HG03280 (cell line): Measurements from ENCODE around the gene MKNK1.
"Not testable (repeated sequence)": the region's sequence is repeated elsewhere in the genome, so short reads cannot be mapped to it uniquely, and the experiment has no call there.

ENCODE experiments used
- ATAC-seq: cut with Tn5 transposase; IDR thresholded peaks from one replicate; pipeline ENCODE4 v1.9.1; 2021; ENCODE audit warnings: mild to moderate bottlenecking, moderate library complexity; ENCODE audit not compliant: unreplicated experiment

Gene MKNK1

GRCh38 chr1:46603858-46604549 lies at the start of gene MKNK1:
Gene MKNK1 (minus strand): TSS chr1:46604268. CDS start chr1:46583327, 20,941 bp downstream.
- ATAC-seq: peak; percentile 98

GRCh38 chr1:46653405-46653958 lies 49.4 kb upstream of the MKNK1 start:
- no peak for ATAC-seq

GRCh38 chr1:46652321-46653100 lies 48.4 kb upstream of the MKNK1 start:
- ATAC-seq: no peak

- not testable (repeated sequence) for ATAC-seq
Measured at GRCh38 chr1:46651152-46651551, 47.1 kb upstream of the MKNK1 start.

GRCh38 chr1:46650491-46650890 lies 46.4 kb upstream of the MKNK1 start:
- no peak for ATAC-seq

GRCh38 chr1:46649764-46650163 lies 45.7 kb upstream of the MKNK1 start:
- ATAC-seq: no peak

DNA sequence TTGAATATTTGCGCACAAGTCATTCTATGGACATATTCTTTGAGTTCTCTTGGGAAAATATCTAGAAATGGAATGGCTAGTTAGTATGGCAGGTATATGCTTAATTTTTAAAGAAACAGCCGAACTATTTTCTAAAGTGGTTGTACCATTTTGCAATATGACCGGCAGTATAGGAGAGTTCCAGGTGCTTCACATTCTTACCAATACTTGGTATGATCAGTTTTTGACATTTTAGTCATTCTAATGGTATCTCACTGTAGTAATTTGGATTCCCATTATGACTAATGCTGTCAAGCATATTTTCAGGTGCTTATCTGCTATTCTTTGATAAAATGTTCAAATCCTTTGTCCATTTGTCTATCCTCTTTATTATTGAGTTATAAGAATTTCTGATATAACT lies 43.5 kb upstream of the MKNK1 start:
- ATAC-seq: no peak

- ATAC-seq: no peak
Measured at GRCh38 chr1:46646844-46647243, 42.8 kb upstream of the MKNK1 start.

- no peak for ATAC-seq
Measured at GRCh38 chr1:46646331-46646730, 42.3 kb upstream of the MKNK1 start.

DNA sequence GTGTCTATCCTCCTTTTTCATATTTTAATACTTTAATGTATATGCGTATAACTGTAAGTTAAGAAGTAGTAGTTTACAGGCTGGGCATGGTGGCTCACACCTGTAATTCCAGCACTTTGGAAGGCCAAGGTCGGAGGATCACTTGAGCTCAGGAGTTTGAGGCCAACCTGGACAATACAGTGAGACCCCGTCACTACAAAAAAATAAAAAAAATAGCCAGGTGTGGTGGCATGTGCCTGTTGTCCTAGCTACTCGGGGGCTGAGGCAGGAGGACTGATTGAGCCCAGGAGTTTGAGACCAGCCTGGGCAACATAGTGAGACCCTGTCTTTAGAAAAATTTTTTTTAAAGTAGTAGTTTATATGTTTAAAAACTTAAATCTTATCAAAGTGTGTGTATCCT lies 41.7 kb upstream of the MKNK1 start:
- no peak for ATAC-seq

- no peak for ATAC-seq
Measured at GRCh38 chr1:46643368-46643775, 39.3 kb upstream of the MKNK1 start.

DNA sequence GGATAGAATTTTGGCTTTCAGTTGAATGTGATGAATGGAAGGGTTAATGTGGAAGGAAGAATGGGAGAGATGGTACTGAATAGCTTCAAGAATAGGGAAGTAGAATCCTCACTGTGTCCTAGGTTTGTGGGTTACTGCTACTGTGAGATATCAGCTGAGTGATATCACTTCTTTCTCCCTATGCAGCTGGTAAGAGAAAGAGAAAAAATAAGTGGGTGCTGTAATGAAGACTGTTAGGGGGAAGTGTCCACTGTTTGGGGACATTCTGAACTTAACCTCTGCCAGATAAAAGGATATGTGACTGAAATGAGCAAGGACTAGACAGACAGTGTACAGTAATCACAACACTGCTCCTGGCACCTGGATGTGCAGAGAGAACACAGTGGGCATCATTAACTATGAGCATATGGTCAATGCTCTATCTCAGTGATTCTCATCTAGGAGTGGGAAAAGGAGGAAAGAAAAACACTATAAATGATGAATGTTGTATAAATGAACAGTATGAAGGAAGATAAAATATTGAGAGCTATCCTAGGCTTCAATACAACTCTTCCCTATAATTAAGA lies 38.1 kb upstream of the MKNK1 start:
- no peak for ATAC-seq

GRCh38 chr1:46639547-46639946 lies 35.5 kb upstream of the MKNK1 start:
- ATAC-seq: no peak

DNA sequence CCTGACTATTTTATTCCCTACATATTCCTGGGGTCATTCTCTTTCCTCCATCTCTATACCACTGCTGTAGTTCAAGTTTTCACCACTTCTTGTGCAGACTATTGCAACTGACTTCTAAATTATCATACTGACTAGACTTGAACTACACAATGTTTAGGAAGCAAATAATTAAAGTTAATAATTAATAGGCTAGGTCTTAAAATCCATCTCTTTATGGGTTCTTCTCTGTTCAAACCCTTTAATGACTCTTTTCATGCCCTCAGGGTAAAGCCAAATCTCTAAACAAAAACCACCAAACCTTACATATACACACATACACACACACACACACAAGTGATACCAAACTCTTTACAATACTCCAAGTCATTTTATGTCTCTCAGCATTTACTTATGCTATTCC lies 34.9 kb upstream of the MKNK1 start:
- ATAC-seq: no peak

DNA sequence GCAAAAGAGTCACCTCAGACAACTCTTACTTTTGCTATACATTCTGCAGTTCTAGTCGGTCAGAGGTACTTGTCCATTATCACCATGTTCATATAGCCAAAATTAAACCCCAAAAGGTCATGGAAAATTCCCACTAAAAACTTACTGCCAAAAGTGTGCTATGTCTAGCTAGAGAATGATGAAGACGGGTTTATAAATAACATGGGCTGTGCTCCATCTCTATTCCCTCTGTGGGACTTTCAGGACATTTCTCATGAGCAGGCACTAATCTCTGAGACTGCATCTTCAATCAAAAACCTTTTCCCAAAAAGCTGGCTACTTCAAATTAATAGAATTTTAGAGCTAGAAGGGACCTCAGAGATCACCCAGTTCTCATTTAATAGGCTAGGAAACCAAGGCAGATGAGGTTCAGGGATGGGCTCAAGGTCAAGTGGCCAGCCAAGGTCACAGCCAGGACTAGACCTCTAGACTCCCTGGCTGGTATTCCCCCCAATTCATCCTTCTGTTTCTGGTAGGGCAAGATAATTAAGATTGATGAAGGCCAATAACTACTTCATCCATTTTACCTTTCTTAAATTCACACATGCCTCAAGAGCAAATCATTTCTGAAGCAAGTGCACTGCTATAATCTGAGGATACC lies 33.5 kb upstream of the MKNK1 start:
- no peak for ATAC-seq

DNA sequence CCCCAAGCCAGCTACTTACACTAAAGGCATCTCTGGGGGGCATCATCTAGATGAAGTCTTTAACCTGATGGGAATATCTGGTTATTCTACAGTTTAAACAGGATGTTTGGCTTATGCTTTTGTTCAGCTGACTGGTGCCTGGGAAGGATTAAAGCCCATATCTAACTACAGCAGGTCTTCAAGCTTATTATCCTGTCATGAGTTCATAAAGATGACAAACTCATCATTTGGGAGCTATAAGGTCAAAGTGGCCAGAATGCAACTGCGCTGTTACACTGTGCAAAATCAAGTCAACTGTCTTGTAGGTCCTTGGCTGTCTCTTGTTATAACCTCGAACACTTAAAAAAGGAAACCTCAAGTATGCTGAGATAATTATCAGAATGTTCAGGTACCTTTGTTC lies 31.1 kb upstream of the MKNK1 start:
- no peak for ATAC-seq

GRCh38 chr1:46630719-46631118 lies 26.7 kb upstream of the MKNK1 start:
- no peak for ATAC-seq

DNA sequence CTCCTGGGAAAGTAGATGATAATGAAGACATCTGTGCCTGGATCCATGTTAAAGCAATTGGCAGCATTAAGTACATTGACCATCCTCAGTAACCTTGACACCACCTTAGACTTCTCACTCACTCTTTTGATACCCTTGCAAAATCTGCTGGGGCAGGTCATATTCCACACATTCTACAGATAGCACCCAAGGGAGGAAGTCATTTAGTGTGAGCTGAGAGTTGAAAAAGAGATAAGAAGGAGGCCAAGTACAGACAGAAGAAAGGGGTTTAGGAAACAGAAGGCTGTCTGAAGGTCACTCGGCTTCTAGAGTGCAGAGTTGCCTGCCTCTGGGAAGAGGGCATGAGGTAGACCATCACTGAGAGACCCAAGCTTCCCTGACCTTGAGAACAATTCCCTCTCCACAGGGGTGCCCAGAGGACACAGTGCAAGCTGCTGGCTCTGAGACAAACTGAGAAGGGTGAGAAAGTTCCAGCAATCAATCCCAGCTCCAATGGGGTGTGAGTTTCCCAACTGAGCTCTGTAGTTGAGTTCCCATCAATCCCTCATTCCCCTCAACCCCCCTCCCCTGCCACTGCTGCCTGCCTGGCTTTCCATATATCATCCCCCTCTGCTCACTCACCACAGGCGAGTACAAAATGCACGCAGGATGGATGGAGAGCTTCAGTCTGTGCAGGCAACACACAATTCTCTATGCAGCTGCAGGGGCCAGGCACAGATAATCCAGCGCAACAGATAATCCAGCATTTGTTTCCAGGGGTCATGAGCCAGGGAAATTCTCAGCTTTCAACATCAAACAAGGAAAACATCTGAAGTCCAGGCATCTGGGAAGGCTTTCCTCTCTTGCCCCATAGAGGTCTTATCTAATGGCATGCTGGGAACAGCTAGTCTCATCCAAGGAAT lies 19.9 kb upstream of the MKNK1 start:
- no peak for ATAC-seq

- no peak for ATAC-seq
Measured at GRCh38 chr1:46622344-46622743, 18.3 kb upstream of the MKNK1 start.

DNA sequence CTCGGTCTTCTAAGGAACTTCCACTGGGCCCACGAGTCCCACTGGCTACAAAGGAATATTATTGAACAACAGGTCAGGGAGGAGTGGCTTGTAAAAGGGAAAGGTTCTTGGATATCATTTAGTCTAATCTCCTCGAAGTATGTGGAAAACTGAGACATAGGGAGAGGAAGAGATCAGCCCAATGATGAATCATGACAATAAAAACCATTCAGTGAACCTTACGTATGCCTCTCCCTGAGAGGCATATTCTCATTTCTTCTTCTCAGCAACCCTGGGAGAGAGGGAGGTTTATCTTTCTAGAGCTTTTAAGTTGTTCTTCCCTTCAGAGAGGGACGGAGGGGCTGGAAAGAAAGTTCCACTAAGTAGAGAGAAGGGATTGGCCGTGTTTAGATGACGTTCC lies 17.9 kb upstream of the MKNK1 start:
- no peak for ATAC-seq
